Measurements from ENCODE around the gene VPS37B. TPM values are rescaled to one million over a fixed set of nuclear protein-coding genes. Genes with fewer than 3 reads are reported as not detected.
A peak's percentile ranks its signal among the peaks of the same experiment; 100 is the strongest.

The VPS37B gene
- total RNA-seq, 1 experiment from 2014 or later, result 12.3 TPM

- Histone ChIP-seq H4K20me1 (ENCODE audit: control insufficient read depth, insufficient read depth, insufficient read length) (no peaks in the 10 kb centered on the region), H3K9ac (ENCODE audit: extremely low read depth, insufficient read length, low read length) (no peak overlapping the region), H3K23me2 (ENCODE audit: insufficient read length, low read depth, low read length, poor library complexity, severe bottlenecking) (no peaks in the 10 kb centered on the region), H2BK15ac (ENCODE audit: low read depth, low read length) (no peak overlapping the region), H4K91ac (ENCODE audit: insufficient read length, low read depth, low read length) (no peak overlapping the region), H3K23ac (ENCODE audit: insufficient read length, low read depth, low read length) (no peak overlapping the region), H2BK20ac (ENCODE audit: low read depth, low read length, poor library complexity, severe bottlenecking) (no peak overlapping the region), H3K79me1 (ENCODE audit: insufficient read depth, low read depth, low read length, poor library complexity, severe bottlenecking) (no peaks in the 10 kb centered on the region), H3K27me3 (ENCODE audit: insufficient read depth, low read length) (no peaks in the 10 kb centered on the region), H3K18ac (ENCODE audit: insufficient read length, low read depth, low read length) (no peak overlapping the region), H2AFZ (ENCODE audit: low read length) (no peak overlapping the region), H4K8ac (replicated peaks; ENCODE audit: insufficient read length, low read depth, low read length) (no peak overlapping the region), H2BK12ac (ENCODE audit: insufficient read length, low read depth, low read length) (no peak overlapping the region), H3T11ph (ENCODE audit: low read length) (no peak overlapping the region), H3K79me2 (ENCODE audit: insufficient read depth, low read length) (no peaks in the 10 kb centered on the region), H2BK5ac (ENCODE audit: insufficient read length, low read length) (no peak overlapping the region), H3K4me1 (ENCODE audit: insufficient read depth, low read length) (no peaks in the 10 kb centered on the region), H4K5ac (ENCODE audit: insufficient read length, low read depth, low read length) (no peak overlapping the region), H3K4me2 (ENCODE audit: insufficient read depth, insufficient read length, low read length) (no peak overlapping the region), H3K56ac (ENCODE audit: insufficient read length, low read depth, low read length) (no peak overlapping the region), H2BK120ac (ENCODE audit: low read depth, low read length, poor library complexity, severe bottlenecking) (no peak overlapping the region), H3K27ac (ENCODE audit: insufficient read length, low read depth, low read length) (no peak overlapping the region), H3K4ac (ENCODE audit: low read depth, low read length) (no peak overlapping the region), H3K14ac (ENCODE audit: insufficient read depth, low read length) (no peak overlapping the region), H2AK5ac (ENCODE audit: insufficient read length, low read length) (no peak overlapping the region), H3K9me3 (ENCODE audit: control insufficient read depth, low read depth, low read length) (no peaks in the 10 kb centered on the region)
- WGBS (ENCODE audit: extremely low coverage, insufficient read length, low lambda C conversion rate), result no CpG with 5 or more reads among the region's 8 CpGs
- Mint-ChIP-seq H3K9me3 (no peaks in the 10 kb centered on the region), H3K27ac (peak overlapping the region in 2 of 3 experiments; percentile 11 to 16; a peak in 2 of 7 replicates), H3K4me1 (peaks cover 0 to 2% of the 10 kb centered on the region in 2 experiments; a peak in 2 of 4 replicates), H3K36me3 (ENCODE audit: insufficient read depth in 1 of 3, low read depth in 3 of 3) (no peaks in the 10 kb centered on the region), H3K4me3 (no peak overlapping the region), H3K27me3 (ENCODE audit: low read depth) (peaks cover 5% of the 10 kb centered on the region)
- no peak for DNase-seq
- TF ChIP-seq CTCF (conservative IDR thresholded peaks at IDR 0.05), result no peak
These were observed 39.4 kb upstream of the VPS37B start for GRCh38 chr12:122935318-122935717.
